GM19240 (cell line): ENCODE results near the gene SHISA9.

ENCODE experiments used
- DNase-seq: peaks from one replicate; pipeline ENCODE4 v3.0.0; 2011; ENCODE audit warnings: low spot score; ENCODE audit not compliant: insufficient read length

Gene SHISA9

DNA sequence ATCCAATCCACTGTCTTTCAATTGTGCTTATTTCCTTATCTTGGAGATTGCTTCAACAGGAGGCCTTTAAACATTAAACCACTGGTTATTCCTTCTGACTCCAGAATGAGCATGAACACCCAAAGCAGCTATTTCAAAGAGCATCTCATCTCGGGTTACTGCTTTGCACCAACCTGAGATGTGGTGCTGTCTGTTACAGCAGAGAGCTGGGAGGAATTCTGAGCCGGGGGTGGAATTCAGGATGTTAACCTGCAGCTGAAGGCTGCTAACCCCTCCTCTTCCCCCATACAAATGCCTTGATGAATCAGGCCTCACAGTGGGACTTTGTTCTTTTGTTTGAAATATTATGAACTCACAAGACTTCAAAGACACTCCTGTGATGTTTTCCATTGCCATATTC, 113.1 kb downstream of the SHISA9 start:
- DNase-seq, result no peak

GRCh38 chr16:13018026-13018425, 116.6 kb downstream of the SHISA9 start:
- DNase-seq, result no peak

DNA sequence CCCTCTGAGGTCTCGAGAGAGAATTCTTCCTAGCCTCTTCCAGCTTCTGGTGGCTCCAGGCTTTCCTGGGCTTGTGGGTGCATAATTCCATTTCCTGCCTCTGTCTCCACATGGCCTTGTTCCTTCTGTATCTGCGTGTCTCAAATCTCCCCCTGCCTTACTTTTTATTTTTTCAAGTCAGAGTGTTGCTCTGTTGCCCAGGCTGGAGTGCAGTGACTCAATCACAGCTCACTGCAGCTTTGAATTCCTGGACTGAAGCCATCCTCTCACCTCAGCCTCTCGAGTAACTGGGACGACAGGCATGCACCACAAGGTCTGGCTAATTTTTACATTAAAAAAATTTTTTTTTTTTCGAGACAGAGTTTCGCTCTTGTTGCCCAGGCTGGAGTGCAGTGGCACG, 120.6 kb downstream of the SHISA9 start:
- no peak for DNase-seq

DNA sequence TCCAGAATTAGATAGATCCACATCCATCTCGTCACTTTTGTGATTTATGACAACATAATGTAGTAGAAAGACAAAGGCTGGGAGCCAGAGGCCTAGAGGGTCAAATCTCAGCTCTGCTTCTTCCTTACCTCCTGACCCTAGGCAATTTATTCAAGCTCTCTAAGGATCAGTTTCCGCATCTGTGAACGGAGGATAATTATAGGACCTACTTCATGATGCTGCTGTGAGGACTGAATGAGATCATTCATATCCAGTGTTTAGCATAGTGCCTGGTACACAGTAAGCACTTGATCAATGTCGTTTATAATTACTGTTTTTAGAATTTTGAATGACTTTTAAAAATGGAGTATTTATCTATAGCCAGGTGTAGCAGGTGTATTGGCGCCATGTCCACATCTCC, 128.4 kb downstream of the SHISA9 start:
- no peak for DNase-seq

DNA sequence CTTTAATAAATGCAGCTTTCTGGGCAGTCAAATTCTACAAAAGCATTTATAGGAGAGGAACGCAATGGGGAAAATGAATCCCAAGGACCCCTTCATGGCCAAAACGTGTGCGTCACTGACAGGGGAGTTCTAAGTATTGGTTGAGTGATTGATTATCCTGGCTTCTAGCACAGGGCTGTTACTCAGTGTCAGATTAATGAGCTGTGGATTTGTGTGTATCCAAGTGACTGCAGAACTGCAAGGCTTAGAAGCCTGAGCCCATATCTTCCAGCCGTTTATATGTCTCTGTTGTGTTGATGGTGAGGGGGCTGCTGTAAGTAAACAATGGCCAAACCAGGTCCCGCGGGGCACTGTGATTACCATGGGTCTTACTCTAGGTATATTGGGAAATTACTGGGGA, 129.4 kb downstream of the SHISA9 start:
- no peak for DNase-seq

GRCh38 chr16:13032911-13033310, 131.5 kb downstream of the SHISA9 start:
- no peak for DNase-seq

DNA sequence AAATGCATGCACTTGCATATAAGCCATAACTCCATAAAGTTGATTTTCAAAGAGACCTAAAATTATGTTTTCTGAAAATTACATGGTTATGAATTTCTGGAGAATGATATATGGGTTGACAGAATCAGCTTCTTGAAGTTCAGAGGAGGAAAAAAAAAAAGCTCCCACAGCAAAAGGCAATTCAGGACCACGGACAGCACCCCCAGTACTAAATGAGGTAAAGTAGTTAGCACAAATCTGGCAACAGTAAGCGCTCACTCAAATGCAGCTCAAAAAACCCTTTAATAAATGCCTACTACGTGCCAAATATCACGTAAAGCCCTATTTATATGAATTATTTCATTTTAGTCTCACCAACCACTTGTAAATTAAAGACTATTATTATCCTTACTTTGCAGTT, 135.2 kb downstream of the SHISA9 start:
- no peak for DNase-seq

GRCh38 chr16:13038591-13038990, 137.2 kb downstream of the SHISA9 start:
- DNase-seq, result no peak

DNA sequence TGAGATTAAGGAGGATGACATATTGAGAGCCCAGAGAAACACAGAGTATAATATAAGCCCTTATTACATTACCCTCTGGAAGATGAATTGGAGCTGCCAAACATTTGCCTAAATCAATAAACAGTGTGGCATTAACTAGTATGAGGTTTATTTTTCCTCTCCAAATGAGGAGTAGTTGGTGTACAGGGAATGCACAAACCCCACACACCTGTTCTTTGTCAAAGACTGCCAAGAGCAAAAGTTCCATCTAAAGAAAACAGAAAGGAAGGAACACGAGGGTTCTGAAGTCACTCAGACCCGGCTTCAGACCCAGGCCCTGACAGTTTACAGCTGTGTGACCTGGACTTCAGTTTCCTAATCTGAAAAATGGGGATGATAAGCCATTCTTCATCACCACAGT, 138.1 kb downstream of the SHISA9 start:
- no peak for DNase-seq

GRCh38 chr16:13041180-13041579, 139.8 kb downstream of the SHISA9 start:
- no peak for DNase-seq

GRCh38 chr16:13041646-13042290, 140.4 kb downstream of the SHISA9 start:
- no peak for DNase-seq

DNA sequence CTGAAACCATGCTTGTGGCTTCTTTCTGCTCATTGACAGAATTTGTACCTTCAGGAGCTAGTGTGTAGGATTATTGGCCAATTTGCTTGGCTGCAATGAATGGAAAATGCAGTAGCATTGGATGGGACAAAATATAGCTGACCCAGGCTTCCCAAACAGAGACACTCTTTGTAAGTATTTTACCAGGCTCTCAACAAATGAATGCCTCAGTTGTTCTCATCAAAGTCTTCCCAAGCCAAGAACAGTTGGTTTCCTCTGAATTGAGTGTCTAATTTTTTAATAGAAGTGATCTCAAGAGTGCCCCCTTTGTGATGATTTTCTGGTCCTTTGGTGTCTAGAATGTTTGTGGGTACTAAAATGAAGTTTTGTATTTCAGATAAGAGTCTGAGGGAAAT, 140.9 kb downstream of the SHISA9 start:
- no peak for DNase-seq

- no peak for DNase-seq
Observed at GRCh38 chr16:13046061-13046821, 144.8 kb downstream of the SHISA9 start.

DNA sequence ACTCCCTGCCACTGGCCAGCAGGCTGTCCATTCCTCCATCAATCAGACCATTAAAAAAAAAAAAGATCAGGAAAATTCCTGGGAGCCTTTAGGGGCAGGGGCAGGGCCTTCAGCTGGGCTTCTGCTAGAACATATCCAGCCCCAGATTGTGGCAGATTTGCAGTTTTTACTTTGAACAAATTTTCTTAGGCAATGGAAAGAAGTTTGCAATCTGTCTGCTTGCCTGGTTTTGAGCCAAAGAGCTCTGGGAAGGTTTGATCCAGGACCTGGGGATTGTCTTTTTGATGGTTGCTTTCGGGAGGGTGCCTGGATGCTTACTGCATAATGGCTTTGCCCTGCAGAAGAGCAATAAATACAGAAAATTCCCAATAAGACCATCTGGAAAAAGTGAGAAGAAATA, 145.9 kb downstream of the SHISA9 start:
- DNase-seq, result no peak

- no peak for DNase-seq
Observed at GRCh38 chr16:13049688-13050087, 148.3 kb downstream of the SHISA9 start.

DNA sequence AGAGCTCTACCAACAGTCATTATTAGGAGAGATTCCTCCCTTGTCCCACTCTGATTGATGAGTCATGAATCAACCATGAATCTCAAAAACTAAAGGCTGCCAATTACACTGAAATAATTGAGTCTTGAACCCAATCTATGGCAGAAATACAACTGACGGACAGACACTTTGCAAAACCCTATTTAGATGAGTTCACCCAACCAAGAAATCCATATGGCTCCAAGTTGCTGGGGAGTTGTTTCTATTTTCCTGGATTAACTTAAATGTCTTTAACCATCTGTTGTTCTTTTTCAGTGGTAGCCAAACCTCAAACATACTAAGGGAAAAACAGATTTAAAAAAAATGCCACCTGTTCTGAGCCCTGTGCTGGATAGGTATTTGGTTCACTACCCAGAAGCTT, 151.0 kb downstream of the SHISA9 start:
- DNase-seq, result no peak

DNA sequence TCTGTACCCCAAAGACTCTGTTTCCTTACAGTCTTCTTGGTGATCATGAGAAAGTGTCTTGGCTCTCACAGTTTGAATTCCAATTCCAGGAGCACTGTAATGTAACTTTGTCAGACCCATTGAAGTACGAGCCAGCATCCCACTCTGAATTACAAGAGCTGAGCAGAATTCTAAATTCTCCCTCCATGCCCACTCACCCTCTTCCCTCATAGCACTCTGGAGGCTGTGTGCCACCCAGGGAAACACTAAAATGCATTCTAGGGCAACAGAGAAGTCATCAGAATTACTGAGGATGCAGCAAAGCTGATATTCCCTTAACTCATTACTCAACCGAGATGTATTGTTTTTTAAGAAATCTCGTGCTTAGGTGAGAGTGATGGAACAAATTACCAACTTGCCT, 154.1 kb downstream of the SHISA9 start:
- DNase-seq, result no peak

- no peak for DNase-seq
Observed at GRCh38 chr16:13056607-13057006, 155.2 kb downstream of the SHISA9 start.

GRCh38 chr16:13060932-13061331, 159.5 kb downstream of the SHISA9 start:
- DNase-seq, result no peak

DNA sequence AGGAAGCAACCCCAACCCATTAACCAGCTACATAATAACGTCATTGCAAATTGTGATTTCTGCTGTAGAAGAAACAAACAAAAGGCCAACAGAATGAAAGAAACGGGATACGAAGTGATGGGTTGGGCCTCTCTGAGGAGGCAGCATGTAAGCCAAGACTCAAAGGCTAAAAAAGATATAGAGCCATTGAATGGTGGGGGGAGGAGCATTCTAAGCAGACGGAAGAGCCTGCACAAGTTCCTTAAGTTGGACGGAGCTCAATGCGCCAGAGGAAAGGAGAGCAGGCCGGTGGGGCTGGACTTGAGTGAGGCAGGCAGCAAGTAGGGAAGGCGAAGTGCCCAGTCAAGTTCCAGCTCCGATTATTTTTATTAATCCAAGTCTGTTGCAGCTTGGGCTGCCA, 160.3 kb downstream of the SHISA9 start:
- DNase-seq, result no peak

- DNase-seq, result no peak
Observed at GRCh38 chr16:13062219-13062618, 160.8 kb downstream of the SHISA9 start.

GRCh38 chr16:13063457-13063856, 162.1 kb downstream of the SHISA9 start:
- DNase-seq, result no peak

GRCh38 chr16:13064821-13065220, 163.4 kb downstream of the SHISA9 start:
- DNase-seq, result no peak
